H9 (cell line): Measurements from ENCODE around the gene ALDH3A2. TPM values are rescaled to one million over a fixed set of nuclear protein-coding genes. Genes with fewer than 3 reads are reported as not detected.

ENCODE experiments used
- DNase-seq: peaks from one replicate; pipeline ENCODE4 v3.0.0-alpha.2; 2017
- H2AFZ ChIP-seq: one replicate; pipeline ENCODE4 v1.6.1; 2013; ENCODE audit warnings: mild to moderate bottlenecking, low read length, control low read depth, moderate library complexity
- H2AK5ac ChIP-seq: 2 replicates; pipeline ENCODE4 v1.6.1; 2013; ENCODE audit warnings: low read length, control low read depth, mixed read lengths; ENCODE audit not compliant: insufficient read length
- H2BK120ac ChIP-seq: one replicate; pipeline ENCODE4 v1.6.1; 2013; ENCODE audit warnings: low read depth, mild to moderate bottlenecking, low read length, control low read depth, inconsistent platforms; ENCODE audit not compliant: poor library complexity, severe bottlenecking
- H2BK12ac ChIP-seq: 2 replicates; pipeline ENCODE4 v1.6.1; 2013; ENCODE audit warnings: low read length, control low read depth, mixed read lengths, low read depth; ENCODE audit not compliant: insufficient read length
- H2BK15ac ChIP-seq: 2 replicates; pipeline ENCODE4 v1.6.1; 2013; ENCODE audit warnings: low read depth, low read length, control low read depth
- H2BK20ac ChIP-seq: one replicate; pipeline ENCODE4 v1.6.1; 2013; ENCODE audit warnings: low read depth, mild to moderate bottlenecking, low read length, control low read depth, inconsistent platforms; ENCODE audit not compliant: poor library complexity, severe bottlenecking
- H2BK5ac ChIP-seq: 2 replicates; pipeline ENCODE4 v1.6.1; 2013; ENCODE audit warnings: low read length, control low read depth, mixed read lengths; ENCODE audit not compliant: insufficient read length
- H3K14ac ChIP-seq: 2 replicates; pipeline ENCODE4 v1.6.1; 2013; ENCODE audit warnings: low read length, control low read depth; ENCODE audit not compliant: insufficient read depth
- H3K18ac ChIP-seq: 2 replicates; pipeline ENCODE4 v1.6.1; 2013; ENCODE audit warnings: low read depth, mild to moderate bottlenecking, mixed read lengths, low read length, control low read depth; ENCODE audit not compliant: insufficient read length
- H3K23ac ChIP-seq: 2 replicates; pipeline ENCODE4 v1.6.1; 2013; ENCODE audit warnings: low read length, control low read depth, mixed read lengths, low read depth; ENCODE audit not compliant: insufficient read length
- H3K23me2 ChIP-seq: 2 replicates; pipeline ENCODE4 v1.6.1; 2013; ENCODE audit warnings: low read depth, mild to moderate bottlenecking, mixed read lengths, low read length, control low read depth; ENCODE audit not compliant: insufficient read length, poor library complexity, severe bottlenecking
- H3K27ac ChIP-seq: 2 replicates; pipeline ENCODE4 v1.5.1; 2013; ENCODE audit warnings: low read length, control low read depth, mixed read lengths, low read depth; ENCODE audit not compliant: insufficient read length
- H3K27me3 ChIP-seq: 2 replicates; pipeline ENCODE4 v1.6.1; 2013; ENCODE audit warnings: low read length, control low read depth, inconsistent platforms; ENCODE audit not compliant: insufficient read depth
- H3K4ac ChIP-seq: 2 replicates; pipeline ENCODE4 v1.6.1; 2013; ENCODE audit warnings: low read depth, mild to moderate bottlenecking, control low read depth, inconsistent platforms, low read length, moderate library complexity
- H3K4me1 ChIP-seq: 2 replicates; pipeline ENCODE4 v1.6.1; 2013; ENCODE audit warnings: low read length, control low read depth, inconsistent platforms; ENCODE audit not compliant: insufficient read depth
- H3K4me2 ChIP-seq: 2 replicates; pipeline ENCODE4 v1.6.1; 2013; ENCODE audit warnings: low read length, control low read depth, mixed read lengths; ENCODE audit not compliant: insufficient read length, insufficient read depth
- H3K56ac ChIP-seq: 2 replicates; pipeline ENCODE4 v1.6.1; 2013; ENCODE audit warnings: low read depth, mild to moderate bottlenecking, mixed read lengths, low read length, control low read depth; ENCODE audit not compliant: insufficient read length
- H3K79me1 ChIP-seq: 2 replicates; pipeline ENCODE4 v1.6.1; 2013; ENCODE audit warnings: low read depth, mild to moderate bottlenecking, moderate library complexity, low read length, control low read depth, inconsistent platforms; ENCODE audit not compliant: insufficient read depth, poor library complexity, severe bottlenecking
- H3K79me2 ChIP-seq: 2 replicates; pipeline ENCODE4 v1.6.1; 2013; ENCODE audit warnings: low read length, control low read depth, inconsistent platforms; ENCODE audit not compliant: insufficient read depth
- H3K9ac ChIP-seq: 2 replicates; pipeline ENCODE4 v1.6.1; 2013; ENCODE audit warnings: low read length, control low read depth, mixed read lengths; ENCODE audit not compliant: insufficient read length; ENCODE audit errors: extremely low read depth
- H3K9me3 ChIP-seq: one replicate; pipeline ENCODE4 v1.6.1; 2013; ENCODE audit warnings: low read depth, low read length, inconsistent platforms; ENCODE audit not compliant: control insufficient read depth
- H3T11ph ChIP-seq: one replicate; pipeline ENCODE4 v1.6.1; 2013; ENCODE audit warnings: mild to moderate bottlenecking, low read length, control low read depth, inconsistent platforms
- H4K20me1 ChIP-seq: one replicate; pipeline ENCODE4 v1.6.1; 2013; ENCODE audit not compliant: control insufficient read depth, insufficient read length, insufficient read depth
- H4K5ac ChIP-seq: 2 replicates; pipeline ENCODE4 v1.6.1; 2013; ENCODE audit warnings: low read depth, mild to moderate bottlenecking, mixed read lengths, low read length, control low read depth; ENCODE audit not compliant: insufficient read length
- H4K8ac ChIP-seq: replicated peaks from 2 replicates; pipeline ENCODE4 v1.6.1; 2013; ENCODE audit warnings: low read length, control low read depth, mixed read lengths, low read depth; ENCODE audit not compliant: insufficient read length
- H4K91ac ChIP-seq: 2 replicates; pipeline ENCODE4 v1.6.1; 2013; ENCODE audit warnings: low read depth, mild to moderate bottlenecking, moderate library complexity, mixed read lengths, low read length, control low read depth; ENCODE audit not compliant: insufficient read length
- H3K27ac Mint-ChIP-seq, 3 experiments: 2 replicates in 2 of 3; 3 replicates in 1 of 3; pipeline ENCODE4 v1.8.0; 2020 to 2021; ENCODE audit warnings: mixed read lengths in 3 of 3, mild to moderate bottlenecking in 1 of 3, moderate library complexity in 1 of 3
- H3K27me3 Mint-ChIP-seq: 2 replicates; pipeline ENCODE4 v1.8.0; 2021; ENCODE audit warnings: low read depth, mild to moderate bottlenecking, moderate library complexity, mixed read lengths
- H3K36me3 Mint-ChIP-seq, 3 experiments: 2 replicates in 2 of 3; 3 replicates in 1 of 3; pipeline ENCODE4 v1.8.0; 2020 to 2021; ENCODE audit warnings: low read depth in 3 of 3, mixed read lengths in 3 of 3; ENCODE audit not compliant: insufficient read depth in 1 of 3
- H3K4me1 Mint-ChIP-seq, 2 experiments: 2 replicates each; pipeline ENCODE4 v1.8.0; 2020; ENCODE audit warnings: mixed read lengths in 2 of 2
- H3K4me3 Mint-ChIP-seq, 2 experiments: 2 replicates in 1 of 2; 3 replicates in 1 of 2; pipeline ENCODE4 v1.8.0; 2020 to 2021; ENCODE audit warnings: mild to moderate bottlenecking in 2 of 2, mixed read lengths in 2 of 2, moderate library complexity in 1 of 2
- H3K9me3 Mint-ChIP-seq, 2 experiments: 2 replicates in 1 of 2; 3 replicates in 1 of 2; pipeline ENCODE4 v1.8.0; 2020; ENCODE audit warnings: mild to moderate bottlenecking in 2 of 2, mixed read lengths in 2 of 2, moderate library complexity in 1 of 2
- CTCF ChIP-seq: fragments of 200-600 bp; sonication (generic); conservative IDR thresholded peaks from 3 replicates; pipeline ENCODE4 v1.8.0; 2021; ENCODE audit warnings: antibody characterized with exemption, mild to moderate bottlenecking
- WGBS: extraction: QIAGEN DNeasy Blood & Tissue Kit; methylation state at CpG from one replicate; pipeline ENCODE4 v1.1.7; 2013; ENCODE audit warnings: missing lambda C conversion rate, low lambda C conversion rate, mixed read lengths; ENCODE audit not compliant: insufficient read length; ENCODE audit errors: extremely low coverage; 5-methylcytosine and 5-hydroxymethylcytosine counted together
- total RNA-seq: library from RNA; stranded (reverse); gene quantifications from 2 replicates; pipeline ENCODE4 v1.2.1, GENCODE V29; 2021

ALDH3A2 gene
- total RNA-seq, 1 experiment from 2014 or later, result 100 TPM

- H3K27ac Mint-ChIP-seq, result peak overlapping the region in 1 of 3 experiments; percentile 16; a peak in 1 of 7 replicates
- H4K91ac ChIP-seq, result no peak overlapping the region
These were observed 66.2 kb downstream of the ALDH3A2 start for GRCh38 chr17:19714542-19715411.

More at GRCh38 chr17:19714542-19715411, 66.2 kb downstream of the ALDH3A2 start:
- Histone ChIP-seq H2AFZ (no peak overlapping the region), H2BK120ac (no peak overlapping the region), H3K27me3 (no peaks in the 10 kb centered on the region), H3K9ac (no peak overlapping the region), H2BK5ac (no peak overlapping the region), H3K23me2 (no peaks in the 10 kb centered on the region), H2BK12ac (no peak overlapping the region), H3K18ac (no peak overlapping the region), H3K4ac (no peak overlapping the region), H4K5ac (no peak overlapping the region), H3T11ph (no peak overlapping the region), H3K27ac (no peak overlapping the region), H3K79me2 (no peaks in the 10 kb centered on the region), H3K79me1 (no peaks in the 10 kb centered on the region), H4K8ac (no peak overlapping the region), H3K23ac (no peak overlapping the region), H2BK15ac (no peak overlapping the region), H3K9me3 (no peaks in the 10 kb centered on the region), H3K14ac (no peak overlapping the region), H4K20me1 (no peaks in the 10 kb centered on the region), H3K4me1 (no peaks in the 10 kb centered on the region), H3K4me2 (no peak overlapping the region), H3K56ac (no peak overlapping the region), H2BK20ac (no peak overlapping the region), H2AK5ac (no peak overlapping the region)
- H3K9me3 Mint-ChIP-seq, result no peaks in the 10 kb centered on the region
- peaks cover 17% of the 10 kb centered on the region in 2 experiments for H3K4me1 Mint-ChIP-seq
- no CpG with 5 or more reads among the region's 27 CpGs for WGBS
- peak; percentile 69 for DNase-seq
- no peak; the same call in 2 of the 3 replicates for TF ChIP-seq CTCF
- H3K27me3 Mint-ChIP-seq, result no peaks in the 10 kb centered on the region
- no peaks in the 10 kb centered on the region for H3K36me3 Mint-ChIP-seq
- no peak overlapping the region for H3K4me3 Mint-ChIP-seq
